ENCODE measurements around the gene TBC1D2B.

Gene TBC1D2B

GRCh38 chr15:78024519-78024870 is 53.0 kb downstream of the TBC1D2B start:
- DNase-seq: no peak

GRCh38 chr15:78023865-78024518 is 53.5 kb downstream of the TBC1D2B start:
- no peak for DNase-seq

- DNase-seq: no peak
Measured at GRCh38 chr15:78023081-78023665, 54.3 kb downstream of the TBC1D2B start.

- no peak for DNase-seq
Measured at GRCh38 chr15:78021761-78022160, 55.8 kb downstream of the TBC1D2B start.

GRCh38 chr15:78020007-78020406 is 57.5 kb downstream of the TBC1D2B start:
- DNase-seq: no peak

- DNase-seq: no peak
Measured at GRCh38 chr15:78018946-78019644, 58.4 kb downstream of the TBC1D2B start.

GRCh38 chr15:78018445-78018844 is 59.1 kb downstream of the TBC1D2B start:
- DNase-seq: no peak

- no peak for DNase-seq
Measured at GRCh38 chr15:78016860-78017259, 60.7 kb downstream of the TBC1D2B start.

- DNase-seq: no peak
Measured at GRCh38 chr15:78012643-78013077, 64.9 kb downstream of the TBC1D2B start.

GRCh38 chr15:78010067-78010466 is 67.4 kb downstream of the TBC1D2B start:
- no peak for DNase-seq

GRCh38 chr15:78007964-78008886 is 69.3 kb downstream of the TBC1D2B start:
- DNase-seq: no peak

- no peak for DNase-seq
Measured at GRCh38 chr15:78007211-78007931, 70.1 kb downstream of the TBC1D2B start.

GRCh38 chr15:78006567-78007205 is 70.8 kb downstream of the TBC1D2B start:
- no peak for DNase-seq

- DNase-seq: no peak
Measured at GRCh38 chr15:78004919-78005634, 72.4 kb downstream of the TBC1D2B start.

GRCh38 chr15:78004222-78004727 is 73.2 kb downstream of the TBC1D2B start:
- DNase-seq: no peak

GRCh38 chr15:78003539-78004008 is 73.9 kb downstream of the TBC1D2B start:
- DNase-seq: peak; percentile 87

- DNase-seq: no peak
Measured at GRCh38 chr15:78002996-78003395, 74.5 kb downstream of the TBC1D2B start.

- no peak for DNase-seq
Measured at GRCh38 chr15:78001656-78002055, 75.9 kb downstream of the TBC1D2B start.

GRCh38 chr15:78000927-78001249 is 76.6 kb downstream of the TBC1D2B start:
- no peak for DNase-seq

GRCh38 chr15:78000091-78000926 is 77.2 kb downstream of the TBC1D2B start:
- DNase-seq: no peak

Data from NCI-H2081 treated with DMSO at 0.1 percent for 48 hours (cell line).